ENCODE measurements around the gene NSD2. TPM values are rescaled to one million over a fixed set of nuclear protein-coding genes. Genes with fewer than 3 reads are reported as not detected.
A peak's percentile ranks its signal among the peaks of the same experiment; 100 is the strongest.

The NSD2 gene
- total RNA-seq, 2 experiments from 2014 or later, result 235 to 248 TPM

DNA sequence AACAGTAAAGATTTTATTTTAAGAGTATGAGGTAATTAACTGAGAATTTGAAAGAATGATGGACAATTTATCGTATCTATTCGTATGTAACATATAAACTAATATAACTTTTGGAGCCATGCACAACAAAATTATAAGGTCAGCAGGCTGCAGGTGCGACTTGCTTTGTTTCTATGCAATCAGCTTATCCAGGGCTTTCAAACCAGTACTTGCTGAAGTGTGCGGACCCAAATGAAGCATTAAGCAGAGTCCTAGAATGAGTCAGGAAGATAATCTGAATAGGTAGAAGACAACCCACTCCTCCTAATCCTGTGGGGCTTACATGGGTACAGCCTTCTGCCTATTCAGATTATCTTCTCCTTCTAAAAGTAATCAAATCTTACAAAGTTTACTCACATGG lies 2.1 kb downstream of the NSD2 start:
- H3K27ac Mint-ChIP-seq, result peak overlapping the region; percentile 99
- POLR2A ChIA-PET, result interaction anchor here (0.7 to 3.4 kb wide), 18 partner anchors 10 to 161 kb away, joined by 3 to 25 read pairs (median 4); partner anchors contain the start of genes LETM1, SLBP, TACC3 and TMEM129
- H3K4me3 Mint-ChIP-seq, result peak overlapping the region; percentile 99
- H3K4me1 Mint-ChIP-seq, result peaks cover 60% of the 10 kb centered on the region
- H3K36me3 Mint-ChIP-seq (ENCODE audit: low read depth), result peaks cover 32% of the 10 kb centered on the region
- CTCF ChIA-PET, result interaction anchor here (0.6 to 5.9 kb wide), 6 partner anchors 12 to 180 kb away, joined by 3 to 47 read pairs (median 4); partner anchors contain the start of gene LETM1
- H3K9me3 Mint-ChIP-seq, result no peaks in the 10 kb centered on the region
- no peaks in the 10 kb centered on the region for H3K27me3 Mint-ChIP-seq
- DNase-seq, result no peak

DNA sequence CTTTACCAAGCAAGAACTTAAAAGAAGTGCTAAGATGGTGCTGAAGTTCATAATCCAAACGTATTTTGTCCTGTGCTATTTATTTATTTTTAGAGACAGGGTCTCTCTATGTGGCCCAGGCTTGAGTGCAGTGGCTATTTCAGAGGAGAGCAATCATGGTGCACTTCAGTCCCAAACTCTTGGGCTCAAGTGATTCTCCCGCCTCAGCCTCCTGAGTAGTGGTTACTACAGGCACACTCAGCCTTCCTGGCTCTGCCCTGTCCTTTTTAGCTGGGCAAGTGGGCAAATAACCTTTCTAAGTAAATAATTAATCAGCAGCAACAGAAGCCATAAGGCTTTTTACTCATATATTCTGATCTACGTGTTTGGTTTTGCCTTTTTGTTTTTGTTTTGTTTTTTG lies 2.6 kb downstream of the NSD2 start:
- CTCF ChIA-PET, result interaction anchor here (0.6 to 5.9 kb wide), 4 partner anchors 15 to 37 kb away, joined by 3 to 47 read pairs (median 7); partner anchors contain the start of gene LETM1
- peaks cover 61% of the 10 kb centered on the region for H3K4me1 Mint-ChIP-seq
- peak overlapping the region; percentile 99 for H3K27ac Mint-ChIP-seq
- peaks cover 37% of the 10 kb centered on the region for H3K36me3 Mint-ChIP-seq (ENCODE audit: low read depth)
- no peaks in the 10 kb centered on the region for H3K27me3 Mint-ChIP-seq
- peak overlapping the region; percentile 99 for H3K4me3 Mint-ChIP-seq
- POLR2A ChIA-PET, result interaction anchor here (1.0 to 3.4 kb wide), 9 partner anchors 10 to 160 kb away, joined by 3 to 25 read pairs (median 4); partner anchors contain the start of genes LETM1, TACC3 and TMEM129
- no peaks in the 10 kb centered on the region for H3K9me3 Mint-ChIP-seq
- DNase-seq, result no peak

DNA sequence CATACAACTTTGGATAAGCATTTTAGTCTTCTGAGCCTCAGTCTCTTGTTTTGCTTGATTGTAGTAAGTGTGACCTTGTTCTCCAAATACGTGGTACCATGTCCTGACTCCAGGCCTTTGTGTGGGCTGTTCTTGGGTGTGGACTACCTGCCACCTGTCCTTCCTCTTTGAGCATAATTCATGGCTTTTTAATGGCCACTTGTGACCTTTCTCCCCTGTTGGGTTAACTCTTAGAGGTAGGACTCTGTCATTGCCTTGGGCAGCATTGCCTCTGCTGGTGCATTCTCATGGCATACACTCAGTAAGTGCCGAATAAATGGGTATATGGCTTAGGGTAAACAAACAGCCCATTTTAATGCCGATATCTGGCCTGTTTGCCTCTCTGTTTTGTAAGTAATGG lies 3.0 kb downstream of the NSD2 start:
- peak overlapping the region; percentile 99 for H3K4me3 Mint-ChIP-seq
- ChIA-PET CTCF (interaction anchor here (0.6 to 5.9 kb wide), 3 partner anchors 14 to 25 kb away, joined by 4 to 47 read pairs (median 10); partner anchors contain the start of gene LETM1), POLR2A (interaction anchor here (1.0 to 3.4 kb wide), 6 partner anchors 9 to 160 kb away, joined by 3 to 25 read pairs (median 4); partner anchors contain the start of gene LETM1)
- H3K4me1 Mint-ChIP-seq, result peaks cover 61% of the 10 kb centered on the region
- DNase-seq, result no peak
- peak overlapping the region; percentile 99 for H3K27ac Mint-ChIP-seq
- no peaks in the 10 kb centered on the region for H3K9me3 Mint-ChIP-seq
- H3K36me3 Mint-ChIP-seq (ENCODE audit: low read depth), result peaks cover 38% of the 10 kb centered on the region
- H3K27me3 Mint-ChIP-seq, result no peaks in the 10 kb centered on the region

DNA sequence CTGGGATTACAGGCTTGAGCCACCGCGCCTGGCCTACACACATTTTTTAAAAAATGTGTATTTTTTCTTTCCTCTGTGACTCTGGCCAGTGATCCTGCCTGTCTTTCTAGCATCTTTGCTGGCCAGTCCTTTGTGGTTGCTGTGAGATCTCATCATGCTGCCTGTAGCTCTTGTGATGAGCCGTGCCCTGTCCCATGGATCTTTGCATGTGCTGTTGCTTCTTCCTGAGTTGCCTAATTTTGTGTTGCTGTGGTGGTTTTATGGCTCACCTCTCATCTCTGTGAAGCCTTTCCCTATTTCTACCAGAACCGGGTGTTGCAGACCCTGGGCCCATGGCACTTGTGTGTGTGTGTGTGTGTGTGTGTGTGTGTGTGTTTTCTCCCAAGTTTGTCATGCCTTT lies 8.3 kb downstream of the NSD2 start:
- CTCF ChIA-PET, result interaction anchor here (0.9 kb wide), 1 partner anchor 20 kb away, joined by 4 read pairs; no protein-coding TSS in a partner anchor
- H3K9me3 Mint-ChIP-seq, result no peaks in the 10 kb centered on the region
- H3K36me3 Mint-ChIP-seq (ENCODE audit: low read depth), result peaks cover 51% of the 10 kb centered on the region
- peaks cover 66% of the 10 kb centered on the region for H3K4me1 Mint-ChIP-seq
- peak overlapping the region; percentile 38 for H3K27ac Mint-ChIP-seq
- no peak for DNase-seq
- no peaks in the 10 kb centered on the region for H3K27me3 Mint-ChIP-seq
- POLR2A ChIA-PET, result no interaction called here
- H3K4me3 Mint-ChIP-seq, result no peak overlapping the region

DNA sequence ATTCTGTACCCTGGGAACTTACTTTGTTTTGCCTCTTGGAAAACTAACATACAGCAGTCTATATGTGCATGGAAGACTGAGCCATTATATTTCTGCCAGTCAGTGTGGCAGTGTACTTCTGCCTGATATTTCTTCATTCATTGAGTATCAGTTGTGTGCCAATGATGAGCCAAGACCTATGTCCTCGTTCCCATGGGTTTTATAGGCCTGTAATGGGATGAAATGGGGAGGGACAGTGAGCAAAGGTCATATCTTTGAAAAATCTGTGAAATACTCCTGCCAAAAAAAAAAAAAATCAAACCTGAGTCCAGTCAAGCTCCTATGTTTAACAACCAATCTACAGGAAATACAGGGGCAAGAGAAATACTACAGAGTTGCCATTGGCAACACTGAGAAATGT lies 9.1 kb downstream of the NSD2 start:
- ChIA-PET CTCF (interaction anchor here (0.7 kb wide), 1 partner anchor 29 kb away, joined by 3 read pairs; no protein-coding TSS in a partner anchor), POLR2A (no interaction called here)
- no peaks in the 10 kb centered on the region for H3K9me3 Mint-ChIP-seq
- H3K27ac Mint-ChIP-seq, result peak overlapping the region; percentile 16
- H3K4me3 Mint-ChIP-seq, result no peak overlapping the region
- H3K4me1 Mint-ChIP-seq, result peaks cover 63% of the 10 kb centered on the region
- peaks cover 49% of the 10 kb centered on the region for H3K36me3 Mint-ChIP-seq (ENCODE audit: low read depth)
- no peak for DNase-seq
- H3K27me3 Mint-ChIP-seq, result no peaks in the 10 kb centered on the region

DNA sequence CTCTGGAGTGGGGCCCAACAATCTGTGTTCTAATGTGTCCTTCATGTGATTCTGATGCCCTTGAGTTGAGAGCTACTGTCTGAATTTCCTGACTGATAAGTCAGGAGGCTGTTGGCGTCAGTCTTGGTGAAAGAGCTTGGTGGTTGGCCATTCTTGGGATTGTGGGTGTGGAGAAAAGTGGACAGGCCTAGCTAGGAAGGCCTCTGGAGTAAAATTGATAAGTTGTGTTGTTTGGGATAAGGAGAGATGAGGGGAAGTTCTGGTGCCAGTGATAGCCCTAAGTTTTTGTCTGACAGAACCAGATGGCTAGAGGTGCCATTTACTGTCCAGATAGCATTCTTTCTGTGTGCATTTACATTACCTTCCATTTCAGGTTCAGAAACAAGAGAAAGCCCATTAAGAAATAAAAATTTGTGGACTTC lies 11.7 kb downstream of the NSD2 start:
- peaks cover 61% of the 10 kb centered on the region for H3K4me1 Mint-ChIP-seq
- ChIA-PET POLR2A (interaction anchor here (0.6 to 2.2 kb wide), 4 partner anchors 10 to 193 kb away, joined by 4 to 14 read pairs (median 6); partner anchors contain the start of gene NSD2), CTCF (interaction anchor here (1.0 to 1.8 kb wide), 2 partner anchors 16 to 18 kb away, joined by 5 to 7 read pairs; no protein-coding TSS in a partner anchor)
- H3K27me3 Mint-ChIP-seq, result no peaks in the 10 kb centered on the region
- peaks cover 44% of the 10 kb centered on the region for H3K36me3 Mint-ChIP-seq (ENCODE audit: low read depth)
- no peak overlapping the region for H3K4me3 Mint-ChIP-seq
- H3K27ac Mint-ChIP-seq, result peak overlapping the region; percentile 2
- DNase-seq, result no peak
- H3K9me3 Mint-ChIP-seq, result no peaks in the 10 kb centered on the region

DNA sequence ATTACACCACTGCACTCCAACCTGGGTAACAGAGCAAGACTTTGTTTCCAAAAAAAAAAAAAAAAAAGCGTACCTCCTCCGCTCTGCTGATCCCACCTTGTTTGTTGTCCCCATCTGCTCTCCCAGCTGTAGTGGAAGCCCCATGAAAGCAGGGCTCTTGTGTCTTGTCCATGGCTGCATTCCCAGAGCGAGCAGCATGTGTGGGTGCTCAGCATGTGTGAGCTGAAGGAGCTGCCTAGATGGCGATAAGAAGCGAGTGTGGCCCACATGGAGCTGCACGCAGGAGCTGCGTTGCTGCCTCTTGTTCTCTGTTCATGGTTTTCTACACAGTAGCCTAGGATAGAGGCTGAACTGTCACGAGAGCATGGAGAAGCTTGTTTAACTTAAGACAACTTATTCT lies 12.4 kb downstream of the NSD2 start:
- DNase-seq, result no peak
- H3K9me3 Mint-ChIP-seq, result no peaks in the 10 kb centered on the region
- peaks cover 42% of the 10 kb centered on the region for H3K36me3 Mint-ChIP-seq (ENCODE audit: low read depth)
- no peak overlapping the region for H3K4me3 Mint-ChIP-seq
- H3K4me1 Mint-ChIP-seq, result peaks cover 60% of the 10 kb centered on the region
- ChIA-PET CTCF (interaction anchor here (0.7 to 1.8 kb wide), 4 partner anchors 15 to 99 kb away, joined by 3 to 7 read pairs (median 6); no protein-coding TSS in a partner anchor), POLR2A (interaction anchor here (0.6 to 2.2 kb wide), 4 partner anchors 10 to 194 kb away, joined by 4 to 14 read pairs (median 6); partner anchors contain the start of gene NSD2)
- no peak overlapping the region for H3K27ac Mint-ChIP-seq
- H3K27me3 Mint-ChIP-seq, result no peaks in the 10 kb centered on the region

DNA sequence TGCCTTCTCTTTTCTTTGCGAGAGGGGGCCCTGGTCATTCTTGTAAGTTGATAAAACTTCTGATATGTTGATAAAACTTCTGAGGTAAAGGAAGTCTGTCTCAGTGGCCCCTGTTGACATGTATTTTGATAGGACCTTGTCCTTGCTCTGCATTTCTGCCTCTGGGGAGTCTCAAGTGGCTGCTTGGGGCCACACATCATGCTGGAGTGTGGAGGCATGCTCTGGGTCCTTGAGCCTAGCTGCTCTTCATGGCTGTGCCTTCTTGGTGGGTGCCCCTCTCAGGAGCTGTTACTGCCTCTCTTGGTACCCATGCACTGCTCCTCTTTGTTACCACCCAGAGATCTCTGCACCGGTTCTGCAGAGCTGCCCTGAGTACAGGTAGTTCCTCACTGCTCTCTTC lies 14.2 kb downstream of the NSD2 start:
- H3K4me3 Mint-ChIP-seq, result no peak overlapping the region

DNA sequence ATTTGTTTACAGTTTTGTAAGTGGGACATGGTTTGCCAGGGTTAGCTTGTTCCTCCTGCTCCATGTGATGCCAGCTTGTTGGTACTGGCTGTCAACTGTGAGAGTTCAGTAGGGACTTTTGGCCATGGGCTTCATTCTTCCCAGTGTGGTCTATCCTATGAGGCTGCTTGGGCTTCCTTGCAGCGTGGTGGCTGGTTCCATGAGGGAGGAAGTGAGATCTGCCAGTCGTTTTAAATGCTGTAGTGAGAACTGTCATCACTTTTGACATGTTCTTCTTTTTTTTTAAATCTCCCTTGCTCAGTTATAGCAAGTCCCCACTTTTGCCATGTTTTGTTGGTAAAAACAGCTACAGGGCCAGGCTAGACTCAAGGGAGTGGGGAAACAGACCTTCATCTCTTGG lies 15.9 kb downstream of the NSD2 start:
- no peaks in the 10 kb centered on the region for H3K27me3 Mint-ChIP-seq
- H3K36me3 Mint-ChIP-seq (ENCODE audit: low read depth), result peaks cover 23% of the 10 kb centered on the region
- CTCF ChIA-PET, result interaction anchor here (1.0 to 1.9 kb wide), 3 partner anchors 12 to 21 kb away, joined by 4 to 6 read pairs (median 5); no protein-coding TSS in a partner anchor
- H3K4me1 Mint-ChIP-seq, result peaks cover 44% of the 10 kb centered on the region
- no peaks in the 10 kb centered on the region for H3K9me3 Mint-ChIP-seq
- no peak overlapping the region for H3K4me3 Mint-ChIP-seq
- no peak for DNase-seq
- peak overlapping the region; percentile 55 for H3K27ac Mint-ChIP-seq
- POLR2A ChIA-PET, result interaction anchor here (0.8 to 2.9 kb wide), 5 partner anchors 10 to 41 kb away, joined by 3 to 16 read pairs (median 4); partner anchors contain the start of gene NSD2

More for the DNA sequence above, 14.2 kb downstream of the NSD2 start:
- ChIA-PET POLR2A (interaction anchor here (2.9 kb wide), 1 partner anchor 15 kb away, joined by 16 read pairs; the partner anchor contains the start of gene NSD2), CTCF (interaction anchor here (0.8 to 1.1 kb wide), 4 partner anchors 12 to 14 kb away, joined by 3 to 4 read pairs (median 4); no protein-coding TSS in a partner anchor)
- Mint-ChIP-seq H3K27ac (no peak overlapping the region), H3K27me3 (no peaks in the 10 kb centered on the region), H3K9me3 (no peaks in the 10 kb centered on the region), H3K36me3 (ENCODE audit: low read depth) (peaks cover 31% of the 10 kb centered on the region), H3K4me1 (peaks cover 49% of the 10 kb centered on the region)
- DNase-seq, result no peak

DNA sequence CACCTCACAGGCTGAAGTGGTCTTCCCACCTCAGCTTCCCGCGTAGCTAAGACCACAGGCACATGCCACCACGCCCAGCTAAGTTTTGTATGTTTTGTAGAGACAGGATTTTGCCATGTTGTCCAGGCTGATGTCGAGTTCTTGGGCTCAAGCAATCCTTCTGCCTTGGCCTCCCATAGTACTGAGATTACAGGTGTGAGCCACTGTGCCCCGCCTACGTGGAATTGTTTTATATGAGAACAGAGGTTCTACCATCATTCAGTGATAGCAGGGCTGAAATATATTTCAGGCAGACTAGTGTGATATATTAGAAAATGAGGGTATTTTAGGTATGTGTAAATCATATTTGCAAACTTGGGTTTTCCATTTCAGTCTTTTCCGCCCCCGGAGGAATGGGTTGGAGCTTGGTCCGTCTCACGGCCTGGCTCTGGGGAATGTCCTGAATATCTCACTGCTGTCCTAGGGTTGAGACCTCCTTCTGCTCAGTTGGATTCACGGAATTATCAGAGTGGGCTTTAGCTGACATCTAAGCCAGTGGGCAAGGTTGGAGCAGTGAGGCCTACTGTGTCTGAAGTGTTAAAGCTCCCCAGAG lies 19.9 kb downstream of the NSD2 start:
- Mint-ChIP-seq H3K36me3 (ENCODE audit: low read depth) (peaks cover 47% of the 10 kb centered on the region), H3K27ac (no peak overlapping the region), H3K4me1 (peaks cover 39% of the 10 kb centered on the region), H3K9me3 (no peaks in the 10 kb centered on the region), H3K27me3 (no peaks in the 10 kb centered on the region), H3K4me3 (no peak overlapping the region)
- POLR2A ChIA-PET, result interaction anchor here (1.1 to 1.8 kb wide), 2 partner anchors 9 to 21 kb away, joined by 4 to 5 read pairs; no protein-coding TSS in a partner anchor
- CTCF ChIA-PET, result interaction anchor here (1.2 to 2.5 kb wide), 2 partner anchors 8 to 165 kb away, joined by 3 to 10 read pairs; no protein-coding TSS in a partner anchor
- DNase-seq, result no peak

DNA sequence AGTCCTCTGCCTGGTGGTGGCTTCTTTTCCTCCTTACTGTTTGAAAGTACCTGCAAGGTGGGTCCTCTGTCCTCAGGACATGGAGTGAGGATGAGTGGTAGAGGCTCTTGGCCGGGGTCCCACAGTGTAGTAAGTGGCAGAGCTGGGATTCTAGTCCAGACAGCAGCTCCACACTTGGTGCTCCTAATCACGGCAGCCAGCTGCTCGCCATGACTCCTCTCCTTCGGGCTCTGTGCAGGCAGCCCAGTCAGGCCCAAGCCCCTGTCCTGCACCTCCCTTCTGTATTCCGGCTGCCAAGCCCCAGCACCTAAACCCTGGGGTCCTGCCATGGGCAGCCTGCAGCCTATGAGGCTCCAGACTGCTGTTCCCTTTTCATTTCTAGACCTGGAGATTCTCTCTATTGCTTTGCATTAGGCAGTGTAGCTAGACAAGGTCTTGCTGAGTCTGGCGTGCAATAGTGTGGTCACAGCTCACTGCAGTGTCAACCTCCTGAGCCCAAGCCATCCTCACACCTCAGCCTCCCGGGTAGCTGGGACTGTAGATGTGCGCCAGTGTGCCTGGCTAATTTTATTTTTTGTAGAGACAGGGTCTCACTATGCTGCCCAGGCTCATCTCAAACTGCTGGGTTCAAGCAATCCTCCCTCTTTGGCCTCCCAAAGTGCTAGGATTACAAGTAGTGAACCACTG lies 24.9 kb downstream of the NSD2 start:
- H3K27me3 Mint-ChIP-seq, result no peaks in the 10 kb centered on the region
- H3K36me3 Mint-ChIP-seq (ENCODE audit: low read depth), result peaks cover 60% of the 10 kb centered on the region
- no peak for DNase-seq
- CTCF ChIA-PET, result no interaction called here
- POLR2A ChIA-PET, result interaction anchor here (0.6 kb wide), 1 partner anchor 23 kb away, joined by 3 read pairs; no protein-coding TSS in a partner anchor
- no peak overlapping the region for H3K4me3 Mint-ChIP-seq
- H3K4me1 Mint-ChIP-seq, result peaks cover 53% of the 10 kb centered on the region
- H3K9me3 Mint-ChIP-seq, result no peaks in the 10 kb centered on the region
- H3K27ac Mint-ChIP-seq, result no peak overlapping the region

DNA sequence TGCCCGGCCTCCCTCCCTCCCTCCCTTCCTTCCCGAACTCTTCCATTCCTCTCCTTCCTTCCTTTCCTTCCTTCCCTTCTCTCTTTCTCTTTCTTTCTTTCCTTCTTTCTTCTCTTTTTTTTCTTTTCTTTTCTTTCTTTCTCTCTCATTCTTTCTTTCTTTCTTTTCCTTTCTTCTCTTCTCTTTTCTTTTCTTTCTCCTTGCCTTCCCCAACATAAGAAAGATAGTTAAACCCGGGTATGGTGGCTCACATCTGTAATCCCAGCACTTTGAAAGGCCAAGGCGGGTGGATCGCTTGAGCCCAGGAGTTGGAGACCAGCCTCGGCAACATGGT lies 25.4 kb downstream of the NSD2 start:
- no peak overlapping the region for H3K4me3 Mint-ChIP-seq
- peak overlapping the region; percentile 44 for H3K27ac Mint-ChIP-seq
- peaks cover 56% of the 10 kb centered on the region for H3K4me1 Mint-ChIP-seq
- peaks cover 65% of the 10 kb centered on the region for H3K36me3 Mint-ChIP-seq (ENCODE audit: low read depth)
- DNase-seq, result no peak
- no peaks in the 10 kb centered on the region for H3K9me3 Mint-ChIP-seq
- ChIA-PET POLR2A (interaction anchor here (1.3 to 1.4 kb wide), 2 partner anchors 9 to 18 kb away, joined by 3 read pairs; no protein-coding TSS in a partner anchor), CTCF (interaction anchor here (0.7 to 4.7 kb wide), 3 partner anchors 22 to 864 kb away, joined by 3 to 47 read pairs (median 3); no protein-coding TSS in a partner anchor)
- no peaks in the 10 kb centered on the region for H3K27me3 Mint-ChIP-seq
